DMS114 treated with DMSO at 0.1 percent for 48 hours (cell line): ENCODE results near the gene POU3F1.

ENCODE experiments used
- DNase-seq: peaks from one replicate; lab custom pipeline; 2025; ENCODE audit not compliant: unreplicated experiment; lab: John Stamatoyannopoulos, UW

POU3F1 gene

DNA sequence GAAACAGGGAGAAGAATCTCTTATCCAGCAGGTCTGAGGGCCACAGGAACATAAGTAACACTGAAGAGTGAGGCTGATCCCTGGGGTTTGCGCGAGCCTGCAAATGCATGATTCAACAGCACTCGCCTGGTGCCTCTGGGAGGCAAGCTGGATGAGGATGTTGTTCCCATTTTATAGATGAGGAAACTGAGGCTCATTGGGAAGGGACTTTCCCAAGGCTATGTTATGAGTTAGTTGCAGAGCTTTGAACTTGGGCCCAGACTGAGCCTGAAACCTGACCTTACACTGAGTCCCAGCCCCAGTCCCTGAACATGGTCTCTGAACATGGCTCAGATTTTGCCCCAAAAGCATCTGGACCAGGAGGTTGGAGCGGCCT, 27.7 kb upstream of the POU3F1 start:
- DNase-seq = no peak

- no peak for DNase-seq
These were observed 27.1 kb upstream of the POU3F1 start for GRCh38 chr1:38073534-38074301.

DNA sequence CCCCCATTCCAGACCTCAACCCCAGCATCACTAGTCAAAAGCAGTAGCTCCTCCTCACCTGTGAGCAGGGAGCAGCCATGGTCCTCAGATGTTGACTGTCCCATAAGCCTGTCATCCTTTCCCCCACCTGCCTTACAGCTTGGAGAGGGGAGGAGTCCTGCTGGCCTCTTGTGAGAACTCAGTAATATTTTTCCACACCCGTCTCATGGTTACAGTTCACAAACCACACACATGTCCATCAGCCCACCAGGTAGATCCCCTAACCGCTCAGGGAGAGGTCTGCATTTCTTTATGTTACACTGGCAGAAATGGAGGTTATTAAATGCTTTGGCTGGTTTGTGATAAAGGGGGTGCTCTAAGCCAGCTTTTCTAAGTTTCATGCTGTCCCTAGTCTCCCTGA, 26.3 kb upstream of the POU3F1 start:
- no peak for DNase-seq

- no peak for DNase-seq
These were observed 25.0 kb upstream of the POU3F1 start for GRCh38 chr1:38071312-38072256.

DNA sequence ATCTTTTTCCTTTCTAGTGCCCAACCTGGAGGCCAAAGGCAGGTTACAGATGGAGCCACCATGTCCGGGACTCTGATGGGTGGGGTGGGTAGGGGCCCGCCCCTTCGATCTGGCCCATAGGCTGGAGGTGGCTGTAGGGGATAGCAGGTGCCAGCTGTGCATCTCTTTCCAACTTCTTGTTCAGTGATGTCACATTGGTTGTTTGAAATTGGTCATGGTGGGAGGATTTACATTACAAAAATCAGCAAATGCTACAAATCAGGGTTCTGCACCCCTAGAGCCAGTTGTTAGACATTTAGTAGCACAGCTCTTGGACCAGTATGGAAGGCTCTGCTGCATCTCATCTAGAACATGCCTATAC, 22.4 kb upstream of the POU3F1 start:
- no peak for DNase-seq

GRCh38 chr1:38068220-38068979, 21.8 kb upstream of the POU3F1 start:
- DNase-seq = no peak

GRCh38 chr1:38064197-38064903, 17.8 kb upstream of the POU3F1 start:
- no peak for DNase-seq

- no peak for DNase-seq
These were observed 17.0 kb upstream of the POU3F1 start for GRCh38 chr1:38063616-38064015.

- no peak for DNase-seq
These were observed 16.0 kb upstream of the POU3F1 start for GRCh38 chr1:38062361-38063288.

DNA sequence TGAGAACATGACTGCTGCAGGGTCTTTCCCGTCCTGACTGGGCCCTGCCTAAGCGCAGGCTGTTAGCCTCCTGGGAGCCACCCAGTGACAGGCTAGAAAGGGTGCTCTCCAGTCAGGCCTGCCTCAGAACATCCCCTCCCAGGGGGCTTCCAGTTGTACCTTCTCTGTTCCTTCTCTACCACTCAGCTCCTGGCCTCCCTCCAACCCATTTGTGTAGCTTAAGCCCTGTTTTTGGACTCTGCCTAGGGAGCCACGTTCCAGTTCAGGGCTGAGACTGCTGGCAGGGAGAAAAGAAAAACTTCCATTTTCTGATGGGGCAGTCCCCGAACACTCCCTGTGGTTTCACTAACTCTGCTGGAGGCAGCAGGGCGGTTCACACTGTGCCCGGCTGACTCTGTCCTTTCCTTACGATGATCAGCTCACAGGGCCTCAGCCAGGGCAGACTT, 15.3 kb upstream of the POU3F1 start:
- DNase-seq = no peak

DNA sequence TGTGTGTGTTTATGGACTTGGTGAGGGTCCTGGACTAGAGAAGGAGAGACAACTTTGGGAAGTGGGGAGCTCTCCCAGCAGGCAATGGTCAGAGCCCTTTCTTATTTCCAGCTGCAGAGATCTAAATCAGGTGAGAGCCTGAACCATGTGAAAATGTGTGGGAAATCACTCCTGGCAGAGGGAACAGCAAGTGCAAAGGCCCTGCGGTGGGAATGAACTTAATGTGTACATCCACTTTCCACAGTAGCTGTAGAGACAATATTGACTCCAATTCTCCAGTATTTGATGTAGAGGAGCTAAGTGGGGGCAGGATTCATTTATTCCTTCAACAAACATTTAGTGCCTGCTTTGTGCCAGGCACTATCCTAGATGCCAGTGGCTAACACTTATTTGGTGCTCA, 14.7 kb upstream of the POU3F1 start:
- no peak for DNase-seq

DNA sequence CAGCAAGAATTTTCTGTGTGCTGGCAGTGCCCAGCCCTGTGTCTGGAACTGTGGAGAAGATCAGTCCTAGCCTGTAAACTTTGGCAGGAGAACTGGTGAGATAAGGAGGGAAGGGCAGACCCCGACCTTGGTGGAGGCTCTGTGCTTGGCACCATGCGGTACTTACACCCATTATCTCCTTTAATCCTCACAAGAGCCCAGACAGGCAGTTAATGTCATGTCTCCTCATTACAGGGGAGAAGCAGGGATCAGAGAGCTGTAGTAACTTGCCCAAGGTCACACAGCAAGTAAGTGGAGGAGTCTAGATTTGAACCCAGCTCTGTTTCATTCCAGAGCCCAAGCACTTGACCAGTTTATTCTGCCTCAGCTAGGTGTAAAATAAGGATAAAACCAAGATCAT, 13.9 kb upstream of the POU3F1 start:
- DNase-seq = no peak

- DNase-seq = no peak
These were observed 13.2 kb upstream of the POU3F1 start for GRCh38 chr1:38059635-38060250.

DNA sequence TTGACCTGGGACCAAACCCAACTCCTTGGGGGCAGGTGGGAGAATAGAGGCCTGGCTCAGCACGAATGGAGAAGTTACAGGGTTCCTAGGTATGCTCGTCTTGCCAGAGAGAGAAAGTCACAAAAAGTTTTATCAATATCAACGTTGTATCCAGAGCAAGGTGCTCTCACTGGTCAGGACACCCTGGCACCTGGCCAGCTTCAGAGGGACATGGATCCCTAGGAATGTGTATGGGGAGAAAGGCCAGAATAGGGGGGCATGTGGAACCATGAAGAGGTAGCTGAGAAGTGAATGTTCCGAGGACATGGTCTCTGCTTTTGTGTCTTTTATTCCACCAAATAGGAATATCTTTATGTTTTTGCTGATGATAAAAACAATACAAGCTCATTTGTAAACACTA, 9.4 kb upstream of the POU3F1 start:
- DNase-seq = no peak

GRCh38 chr1:38055398-38055797, 8.8 kb upstream of the POU3F1 start:
- no peak for DNase-seq

GRCh38 chr1:38053416-38054091, 7.0 kb upstream of the POU3F1 start:
- no peak for DNase-seq

GRCh38 chr1:38052750-38053415, 6.3 kb upstream of the POU3F1 start:
- DNase-seq = no peak

- DNase-seq = no peak
These were observed 4.5 kb upstream of the POU3F1 start for GRCh38 chr1:38051079-38051543.
